Muscle of arm (tissue), 12 donors: ENCODE measurements around the gene AGPAT2. TPM values are rescaled to one million over a fixed set of nuclear protein-coding genes. Genes with fewer than 3 reads are reported as not detected.
"Not testable (repeated sequence)": the region's sequence is repeated elsewhere in the genome, so short reads cannot be mapped to it uniquely, and the experiment has no call there.

Source experiments
- DNase-seq: peaks from one replicate; pipeline ENCODE4 v3.0.0-alpha.2; 2013
- polyA plus RNA-seq, 12 donors: library from polyadenylated mRNA; unstranded; fragments of 120-200 nt; gene quantifications; one replicate each; pipeline ENCODE4 v1.2.1, GENCODE V29; 2013; ENCODE audit not compliant: insufficient read length in 12 of 12

The AGPAT2 gene
- polyA plus RNA-seq, 12 donors, result 8.2 to 32.3 (median 10.1) TPM; not detected in 1

GRCh38 chr9:136707011-136707410, 19.8 kb upstream of the AGPAT2 start:
- DNase-seq, result no peak

GRCh38 chr9:136705564-136705963, 18.3 kb upstream of the AGPAT2 start:
- no peak for DNase-seq

- not testable (repeated sequence) for DNase-seq
These were observed 17.5 kb upstream of the AGPAT2 start for GRCh38 chr9:136704741-136705140.

- no peak for DNase-seq
These were observed 16.1 kb upstream of the AGPAT2 start for GRCh38 chr9:136703276-136703860.

- no peak for DNase-seq
These were observed 14.4 kb upstream of the AGPAT2 start for GRCh38 chr9:136701668-136702053.

GRCh38 chr9:136700959-136701667, 13.9 kb upstream of the AGPAT2 start:
- DNase-seq, result no peak

GRCh38 chr9:136700304-136700703, 13.0 kb upstream of the AGPAT2 start:
- no peak for DNase-seq

- no peak for DNase-seq
These were observed 11.5 kb upstream of the AGPAT2 start for GRCh38 chr9:136698635-136699246.

GRCh38 chr9:136697821-136698526, 10.7 kb upstream of the AGPAT2 start:
- no peak for DNase-seq

GRCh38 chr9:136697146-136697820, 10.0 kb upstream of the AGPAT2 start:
- no peak for DNase-seq

GRCh38 chr9:136696502-136696901, 9.2 kb upstream of the AGPAT2 start:
- no peak for DNase-seq

GRCh38 chr9:136695955-136696354, 8.7 kb upstream of the AGPAT2 start:
- DNase-seq, result no peak

- no peak for DNase-seq
These were observed 8.2 kb upstream of the AGPAT2 start for GRCh38 chr9:136695435-136695895.

- DNase-seq, result no peak
These were observed 7.6 kb upstream of the AGPAT2 start for GRCh38 chr9:136694872-136695247.

GRCh38 chr9:136694163-136694871, 7.1 kb upstream of the AGPAT2 start:
- DNase-seq, result no peak

GRCh38 chr9:136693490-136694162, 6.4 kb upstream of the AGPAT2 start:
- DNase-seq, result no peak

GRCh38 chr9:136693135-136693489, 5.9 kb upstream of the AGPAT2 start:
- no peak for DNase-seq

GRCh38 chr9:136692185-136693134, 5.2 kb upstream of the AGPAT2 start:
- DNase-seq, result no peak

GRCh38 chr9:136691316-136692184, 4.3 kb upstream of the AGPAT2 start:
- DNase-seq, result no peak
